ENCODE measurements around the gene OSBPL7. TPM values are rescaled to one million over a fixed set of nuclear protein-coding genes. Genes with fewer than 3 reads are reported as not detected.

OSBPL7 gene
- total RNA-seq, result 10 to 100 TPM in 1 of 4 donors, 1 to 10 TPM in 3; 2.6 to 13.9 (median 4.6) TPM

GRCh38 chr17:47821424-47822391 is at the start of gene OSBPL7:
TSS of gene OSBPL7 (minus strand) at chr17:47821794. CDS start at chr17:47820278, 1,516 bp downstream.
- TF ChIP-seq CTCF (IDR thresholded peaks at IDR 0.05), result no peak
- DNase-seq (ENCODE audit: low spot score) (peak; percentile 42), ATAC-seq (ENCODE audit: low FRiP score) (peak; percentile 88)

GRCh38 chr17:47871048-47871447 is 49.5 kb upstream of the OSBPL7 start:
- TF ChIP-seq CTCF (IDR thresholded peaks at IDR 0.05), result no peak
- DNase-seq (ENCODE audit: low spot score) (no peak), ATAC-seq (ENCODE audit: low FRiP score) (no peak)

- no peak for TF ChIP-seq CTCF (IDR thresholded peaks at IDR 0.05)
- ATAC-seq (ENCODE audit: low FRiP score) (no peak), DNase-seq (ENCODE audit: low spot score) (no peak)
These were observed 48.5 kb upstream of the OSBPL7 start for GRCh38 chr17:47870056-47870455.

- no peak for DNase-seq (ENCODE audit: low spot score)
- ATAC-seq (ENCODE audit: low FRiP score), result no peak
- TF ChIP-seq CTCF (IDR thresholded peaks at IDR 0.05), result no peak
These were observed 47.5 kb upstream of the OSBPL7 start for GRCh38 chr17:47869114-47869513.

GRCh38 chr17:47867813-47868533 is 46.4 kb upstream of the OSBPL7 start:
- TF ChIP-seq CTCF (IDR thresholded peaks at IDR 0.05), result no peak
- DNase-seq (ENCODE audit: low spot score) (no peak), ATAC-seq (ENCODE audit: low FRiP score) (no peak)

GRCh38 chr17:47866941-47867340 is 45.3 kb upstream of the OSBPL7 start:
- ATAC-seq (ENCODE audit: low FRiP score) (no peak), DNase-seq (ENCODE audit: low spot score) (no peak)
- TF ChIP-seq CTCF (IDR thresholded peaks at IDR 0.05), result no peak

Data from omental fat pad (tissue), 4 donors.